OCI-LY3 (cell line): ENCODE measurements around the gene KIF22.

Source experiments
- H2AFZ ChIP-seq: fragments of 200-600, 300-600 bp; shearing (Covaris generic); 2 replicates; pipeline ENCODE4 v1.6.0; 2014; ENCODE audit warnings: antibody characterized with exemption, low read depth, low read length
- H3K27ac ChIP-seq: fragments of 200-600, 300-600 bp; sonication (generic); 2 replicates; pipeline ENCODE4 v1.5.1; 2014; ENCODE audit warnings: mild to moderate bottlenecking, low read length, moderate library complexity, mixed read lengths
- H3K27me3 ChIP-seq: fragments of 200-600, 300-600 bp; sonication (generic); 2 replicates; pipeline ENCODE4 v1.6.1; 2014; ENCODE audit warnings: low read depth, low read length, mixed read lengths
- H3K36me3 ChIP-seq: fragments of 200-600, 300-600 bp; sonication (generic); replicated peaks from 2 replicates; pipeline ENCODE3; 2014; ENCODE audit warnings: low read depth, low read length, mixed read lengths
- H3K4me1 ChIP-seq: fragments of 300-600, 200-600 bp; sonication (generic); 2 replicates; pipeline ENCODE4 v1.6.1; 2014; ENCODE audit warnings: low read length, mixed read lengths
- H3K4me2 ChIP-seq: fragments of 200-600, 300-600 bp; sonication (generic); 2 replicates; pipeline ENCODE4 v1.6.1; 2014; ENCODE audit warnings: low read length, mixed read lengths
- H3K4me3 ChIP-seq: fragments of 300-600, 200-600 bp; sonication (generic); 2 replicates; pipeline ENCODE4 v1.5.1; 2014; ENCODE audit warnings: antibody characterized with exemption, mild to moderate bottlenecking, low read length, moderate library complexity
- H3K79me2 ChIP-seq: fragments of 300-600, 200-600 bp; shearing (Covaris generic); 2 replicates; pipeline ENCODE4 v1.6.1; 2014; ENCODE audit warnings: mild to moderate bottlenecking, low read length, mixed read lengths
- H3K9ac ChIP-seq: fragments of 300-600, 200-600 bp; shearing (Covaris generic); 2 replicates; pipeline ENCODE4 v1.6.0; 2014; ENCODE audit warnings: mild to moderate bottlenecking, low read length, moderate library complexity
- H3K9me3 ChIP-seq: fragments of 200-600, 300-600 bp; shearing (Covaris generic); 2 replicates; pipeline ENCODE4 v1.6.1; 2014; ENCODE audit warnings: low read length, mixed read lengths; ENCODE audit not compliant: insufficient read depth
- H4K20me1 ChIP-seq: fragments of 200-600, 300-600 bp; sonication (generic); 2 replicates; pipeline ENCODE4 v1.6.1; 2016; ENCODE audit warnings: low read length, mixed read lengths; ENCODE audit not compliant: insufficient read depth
- CTCF ChIP-seq: fragments of 200-600, 300-600 bp; sonication (generic); IDR thresholded peaks from 2 replicates; pipeline ENCODE4 v1.5.1; 2014; ENCODE audit warnings: antibody characterized with exemption, low read length, low read depth
- EZH2phosphoT487 ChIP-seq: fragments of 200-600 bp; shearing (Covaris generic); IDR thresholded peaks from 2 replicates; pipeline ENCODE4 v1.6.1; 2018; ENCODE audit warnings: antibody characterized with exemption, mixed run types, low read depth

Gene KIF22

GRCh38 chr16:29845656-29846055 is 55.1 kb downstream of the KIF22 start:
- no peaks in the 10 kb centered on the region for H4K20me1 ChIP-seq
- no peak overlapping the region for H3K9ac ChIP-seq
- no peaks in the 10 kb centered on the region for H3K4me1 ChIP-seq
- no peak overlapping the region for H3K4me3 ChIP-seq
- no peaks in the 10 kb centered on the region for H3K9me3 ChIP-seq
- H3K36me3 ChIP-seq: no peaks in the 10 kb centered on the region
- no peak for TF ChIP-seq CTCF
- TF ChIP-seq EZH2phosphoT487: no peak
- no peaks in the 10 kb centered on the region for H3K27me3 ChIP-seq
- H3K79me2 ChIP-seq: no peaks in the 10 kb centered on the region
- H2AFZ ChIP-seq: no peak overlapping the region
- no peak overlapping the region for H3K27ac ChIP-seq
- no peak overlapping the region for H3K4me2 ChIP-seq

- Histone ChIP-seq H3K9me3 (no peaks in the 10 kb centered on the region), H3K27me3 (no peaks in the 10 kb centered on the region), H3K79me2 (no peaks in the 10 kb centered on the region), H3K27ac (no peak overlapping the region), H3K4me1 (no peaks in the 10 kb centered on the region), H3K36me3 (no peaks in the 10 kb centered on the region), H4K20me1 (no peaks in the 10 kb centered on the region), H2AFZ (no peak overlapping the region), H3K4me2 (no peak overlapping the region), H3K4me3 (no peak overlapping the region), H3K9ac (no peak overlapping the region)
- TF ChIP-seq EZH2phosphoT487 (no peak), CTCF (peak; percentile 79)
Observed at GRCh38 chr16:29848420-29849297, 58.1 kb downstream of the KIF22 start.

DNA sequence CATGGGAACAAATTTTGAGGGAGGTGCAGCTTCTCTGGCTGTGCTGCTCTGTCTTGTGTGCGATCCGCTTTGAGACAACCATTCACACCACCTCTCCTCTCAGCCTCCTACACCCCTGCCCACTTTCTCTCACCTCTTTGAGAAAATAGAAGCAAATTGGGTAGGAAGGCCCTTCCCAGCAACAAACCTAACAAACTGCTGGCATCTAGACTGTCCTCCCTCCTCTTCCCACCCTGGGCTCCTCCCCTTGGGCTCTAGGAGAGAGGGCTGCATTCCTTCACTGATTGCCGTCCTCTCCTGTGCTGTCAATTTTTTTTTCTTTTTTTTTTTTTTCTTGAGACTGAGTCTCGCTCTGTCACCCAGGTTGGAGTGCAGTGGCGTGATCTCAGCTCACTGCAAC is 59.0 kb downstream of the KIF22 start:
- Histone ChIP-seq H3K9me3 (no peaks in the 10 kb centered on the region), H3K36me3 (no peaks in the 10 kb centered on the region), H3K4me2 (no peak overlapping the region), H3K4me3 (no peak overlapping the region), H3K27ac (no peak overlapping the region), H2AFZ (no peak overlapping the region), H3K9ac (no peak overlapping the region), H3K79me2 (no peaks in the 10 kb centered on the region), H3K4me1 (no peaks in the 10 kb centered on the region), H4K20me1 (no peaks in the 10 kb centered on the region), H3K27me3 (no peaks in the 10 kb centered on the region)
- TF ChIP-seq EZH2phosphoT487 (no peak), CTCF (no peak)

- H3K36me3 ChIP-seq: no peaks in the 10 kb centered on the region
- no peak overlapping the region for H3K4me3 ChIP-seq
- no peaks in the 10 kb centered on the region for H3K27me3 ChIP-seq
- H3K4me1 ChIP-seq: no peaks in the 10 kb centered on the region
- no peaks in the 10 kb centered on the region for H3K79me2 ChIP-seq
- H3K9me3 ChIP-seq: no peaks in the 10 kb centered on the region
- no peaks in the 10 kb centered on the region for H4K20me1 ChIP-seq
- no peak overlapping the region for H3K4me2 ChIP-seq
- no peak overlapping the region for H3K27ac ChIP-seq
- no peak overlapping the region for H3K9ac ChIP-seq
- no peak for TF ChIP-seq EZH2phosphoT487
- TF ChIP-seq CTCF: no peak
- no peak overlapping the region for H2AFZ ChIP-seq
Observed at GRCh38 chr16:29850998-29851397, 60.4 kb downstream of the KIF22 start.
